ENCODE data around the gene HSD17B11.
"Not testable (repeated sequence)": the region's sequence is repeated elsewhere in the genome, so short reads cannot be mapped to it uniquely, and the experiment has no call there.

Gene HSD17B11

GRCh38 chr4:87399148-87399547 is 8.2 kb upstream of the HSD17B11 start:
- 91% methylated on average over 3 of the region's 3 CpGs for WGBS
- H3K4ac ChIP-seq (ENCODE audit: low read depth in 1 of 2, low read length in 2 of 2): no peak overlapping the region
- H3K9ac ChIP-seq (ENCODE audit: low read length): no peak overlapping the region
- no peak overlapping the region for H3K18ac ChIP-seq (ENCODE audit: low read depth in 1 of 2, low read length in 2 of 2)
- H3K14ac ChIP-seq (ENCODE audit: low read length in 2 of 2): no peak overlapping the region
- H3K9me3 ChIP-seq (ENCODE audit: control insufficient read depth, low read length): no peaks in the 10 kb centered on the region
- H2BK15ac ChIP-seq (ENCODE audit: low read depth, poor library complexity, severe bottlenecking): no peak overlapping the region
- no peak overlapping the region for H4K91ac ChIP-seq (ENCODE audit: low read length)
- no peaks in the 10 kb centered on the region for H3K27me3 ChIP-seq (ENCODE audit: control insufficient read depth in 1 of 2, insufficient read depth in 1 of 2, low read length in 2 of 2)
- no peak overlapping the region for H3K27ac ChIP-seq (ENCODE audit: low read length, poor library complexity, severe bottlenecking)
- H3K4me3 ChIP-seq (ENCODE audit: insufficient read depth in 1 of 2, low read depth in 1 of 2, low read length in 2 of 2): no peak overlapping the region
- H3K4me2 ChIP-seq (ENCODE audit: low read length, poor library complexity, severe bottlenecking): no peak overlapping the region
- no peak overlapping the region for H3K23ac ChIP-seq (ENCODE audit: low read length in 2 of 2)
- no peak overlapping the region for H4K8ac ChIP-seq (ENCODE audit: low read length)
- no peak overlapping the region for H2BK5ac ChIP-seq (ENCODE audit: low read depth, low read length, poor library complexity, severe bottlenecking)
- H2AFZ ChIP-seq (ENCODE audit: low read depth, low read length): no peak overlapping the region
- no peak overlapping the region for H2AK5ac ChIP-seq (ENCODE audit: low read length, severe bottlenecking)
- no peak for DNase-seq
- no peaks in the 10 kb centered on the region for H3K79me1 ChIP-seq (replicated peaks; ENCODE audit: low read length, poor library complexity, severe bottlenecking)
- no peaks in the 10 kb centered on the region for H3K36me3 ChIP-seq (ENCODE audit: control insufficient read depth in 1 of 2, insufficient read depth in 2 of 2, low read depth in 1 of 2, low read length in 2 of 2)
- no peak overlapping the region for H2BK12ac ChIP-seq (ENCODE audit: low read length in 2 of 2)
- H2BK120ac ChIP-seq (ENCODE audit: low read depth, low read length): no peak overlapping the region
- no peaks in the 10 kb centered on the region for H3K4me1 ChIP-seq (ENCODE audit: control insufficient read depth, insufficient read depth, low read depth, low read length)

GRCh38 chr4:87395851-87396250 is 4.9 kb upstream of the HSD17B11 start:
- not testable (repeated sequence) for H4K91ac ChIP-seq (ENCODE audit: low read length); H2AFZ ChIP-seq (ENCODE audit: low read depth, low read length); H2AK5ac ChIP-seq (ENCODE audit: low read length, severe bottlenecking); H3K4ac ChIP-seq (ENCODE audit: low read depth in 1 of 2, low read length in 2 of 2); H2BK15ac ChIP-seq (ENCODE audit: low read depth, poor library complexity, severe bottlenecking); H4K8ac ChIP-seq (ENCODE audit: low read length); H3K4me2 ChIP-seq (ENCODE audit: low read length, poor library complexity, severe bottlenecking); DNase-seq; H3K18ac ChIP-seq (ENCODE audit: low read depth in 1 of 2, low read length in 2 of 2); H3K9me3 ChIP-seq (ENCODE audit: control insufficient read depth, low read length); H2BK12ac ChIP-seq (ENCODE audit: low read length in 2 of 2); H3K9ac ChIP-seq (ENCODE audit: low read length); H3K4me3 ChIP-seq (ENCODE audit: insufficient read depth in 1 of 2, low read depth in 1 of 2, low read length in 2 of 2); H3K79me1 ChIP-seq (replicated peaks; ENCODE audit: low read length, poor library complexity, severe bottlenecking); H3K36me3 ChIP-seq (ENCODE audit: control insufficient read depth in 1 of 2, insufficient read depth in 2 of 2, low read depth in 1 of 2, low read length in 2 of 2); H3K27ac ChIP-seq (ENCODE audit: low read length, poor library complexity, severe bottlenecking); H2BK5ac ChIP-seq (ENCODE audit: low read depth, low read length, poor library complexity, severe bottlenecking); H2BK120ac ChIP-seq (ENCODE audit: low read depth, low read length); H3K27me3 ChIP-seq (ENCODE audit: control insufficient read depth in 1 of 2, insufficient read depth in 1 of 2, low read length in 2 of 2); H3K23ac ChIP-seq (ENCODE audit: low read length in 2 of 2); H3K4me1 ChIP-seq (ENCODE audit: control insufficient read depth, insufficient read depth, low read depth, low read length); H3K14ac ChIP-seq (ENCODE audit: low read length in 2 of 2)
- 95% methylated on average over 19 of the region's 20 CpGs for WGBS

- H3K4me2 ChIP-seq (ENCODE audit: low read length, poor library complexity, severe bottlenecking); DNase-seq; H2AK5ac ChIP-seq (ENCODE audit: low read length, severe bottlenecking); H2AFZ ChIP-seq (ENCODE audit: low read depth, low read length); H3K23ac ChIP-seq (ENCODE audit: low read length in 2 of 2); H3K27me3 ChIP-seq (ENCODE audit: control insufficient read depth in 1 of 2, insufficient read depth in 1 of 2, low read length in 2 of 2); H3K4me1 ChIP-seq (ENCODE audit: control insufficient read depth, insufficient read depth, low read depth, low read length); H3K4ac ChIP-seq (ENCODE audit: low read depth in 1 of 2, low read length in 2 of 2); H2BK12ac ChIP-seq (ENCODE audit: low read length in 2 of 2); H2BK15ac ChIP-seq (ENCODE audit: low read depth, poor library complexity, severe bottlenecking); H2BK5ac ChIP-seq (ENCODE audit: low read depth, low read length, poor library complexity, severe bottlenecking); H3K18ac ChIP-seq (ENCODE audit: low read depth in 1 of 2, low read length in 2 of 2); H4K8ac ChIP-seq (ENCODE audit: low read length); H3K9me3 ChIP-seq (ENCODE audit: control insufficient read depth, low read length); H3K79me1 ChIP-seq (replicated peaks; ENCODE audit: low read length, poor library complexity, severe bottlenecking); H3K4me3 ChIP-seq (ENCODE audit: insufficient read depth in 1 of 2, low read depth in 1 of 2, low read length in 2 of 2); H4K91ac ChIP-seq (ENCODE audit: low read length); H2BK120ac ChIP-seq (ENCODE audit: low read depth, low read length); H3K9ac ChIP-seq (ENCODE audit: low read length); H3K36me3 ChIP-seq (ENCODE audit: control insufficient read depth in 1 of 2, insufficient read depth in 2 of 2, low read depth in 1 of 2, low read length in 2 of 2); H3K27ac ChIP-seq (ENCODE audit: low read length, poor library complexity, severe bottlenecking); H3K14ac ChIP-seq (ENCODE audit: low read length in 2 of 2): not testable (repeated sequence)
- WGBS: 89% methylated on average over 23 of the region's 23 CpGs
Measured at GRCh38 chr4:87395073-87395472, 4.1 kb upstream of the HSD17B11 start.

DNA sequence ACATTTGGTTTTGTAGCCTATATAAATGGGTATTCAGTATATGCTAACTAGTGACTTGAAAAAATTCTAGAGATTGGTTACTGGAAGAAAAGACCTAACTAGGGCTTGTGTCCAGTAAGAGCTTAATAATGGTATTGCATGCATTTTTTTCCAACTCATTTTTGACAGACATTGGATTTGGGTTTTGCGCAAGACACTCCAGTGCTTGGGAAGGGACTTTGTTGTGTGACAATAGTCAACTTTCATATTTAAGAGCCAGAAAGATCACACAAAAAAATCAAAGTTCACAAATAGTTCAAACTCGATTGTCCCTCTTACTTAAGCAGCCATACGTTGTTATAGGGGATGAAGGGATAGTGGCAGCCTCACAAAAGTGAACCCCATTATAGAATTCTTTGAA is 1.2 kb upstream of the HSD17B11 start:
- Histone ChIP-seq H3K27me3 (ENCODE audit: control insufficient read depth in 1 of 2, insufficient read depth in 1 of 2, low read length in 2 of 2) (no peaks in the 10 kb centered on the region), H2BK5ac (ENCODE audit: low read depth, low read length, poor library complexity, severe bottlenecking) (no peak overlapping the region), H3K4me2 (ENCODE audit: low read length, poor library complexity, severe bottlenecking) (no peak overlapping the region), H4K8ac (ENCODE audit: low read length) (no peak overlapping the region), H2AK5ac (ENCODE audit: low read length, severe bottlenecking) (no peak overlapping the region), H2BK15ac (ENCODE audit: low read depth, poor library complexity, severe bottlenecking) (no peak overlapping the region), H2BK120ac (ENCODE audit: low read depth, low read length) (no peak overlapping the region), H3K4me3 (ENCODE audit: insufficient read depth in 1 of 2, low read depth in 1 of 2, low read length in 2 of 2) (no peak overlapping the region), H3K14ac (ENCODE audit: low read length in 2 of 2) (no peak overlapping the region), H3K9ac (ENCODE audit: low read length) (peak overlapping the region; percentile 95), H3K23ac (ENCODE audit: low read length in 2 of 2) (no peak overlapping the region), H3K36me3 (ENCODE audit: control insufficient read depth in 1 of 2, insufficient read depth in 2 of 2, low read depth in 1 of 2, low read length in 2 of 2) (peaks cover 0 to 6% of the 10 kb centered on the region in 2 experiments), H3K79me1 (replicated peaks; ENCODE audit: low read length, poor library complexity, severe bottlenecking) (peaks cover 15% of the 10 kb centered on the region), H2AFZ (ENCODE audit: low read depth, low read length) (no peak overlapping the region), H3K27ac (ENCODE audit: low read length, poor library complexity, severe bottlenecking) (no peak overlapping the region), H3K9me3 (ENCODE audit: control insufficient read depth, low read length) (no peaks in the 10 kb centered on the region), H4K91ac (ENCODE audit: low read length) (no peak overlapping the region), H3K4me1 (ENCODE audit: control insufficient read depth, insufficient read depth, low read depth, low read length) (peaks cover 7% of the 10 kb centered on the region), H3K18ac (ENCODE audit: low read depth in 1 of 2, low read length in 2 of 2) (no peak overlapping the region), H2BK12ac (ENCODE audit: low read length in 2 of 2) (no peak overlapping the region), H3K4ac (ENCODE audit: low read depth in 1 of 2, low read length in 2 of 2) (no peak overlapping the region)
- no CpG with 5 or more reads among the region's 3 CpGs for WGBS
- DNase-seq: no peak
